Thyroid gland (tissue), 4 donors: ENCODE measurements around the gene CCR5AS.

ENCODE experiments used
- CTCF ChIP-seq, 6 experiments: fragments of 200-600 bp in 3 of 6; fragments of 450-650 bp in 3 of 6; sonication (generic) in 3 of 6; IDR thresholded peaks; one replicate each; pipeline ENCODE4 v1.5.1; 2016 to 2019; ENCODE audit warnings: antibody characterized with exemption in 6 of 6, mild to moderate bottlenecking in 2 of 6, inconsistent platforms in 1 of 6, moderate library complexity in 1 of 6
- POLR2A ChIP-seq, 2 donors: fragments of 450-650 bp; IDR thresholded peaks; one replicate each; pipeline ENCODE4 v1.6.1; 2017; ENCODE audit warnings: antibody characterized with exemption in 2 of 2, mild to moderate bottlenecking in 2 of 2, moderate library complexity in 1 of 2

GRCh38 chr3:46324036-46324435, 82.8 kb downstream of the CCR5AS start:
- TF ChIP-seq CTCF (IDR thresholded peaks at IDR 0.05), result no peak
- no peak for TF ChIP-seq POLR2A (IDR thresholded peaks at IDR 0.05)
